Choroid plexus epithelial cell (primary cell): ENCODE data around the gene DDN.

ENCODE experiments used
- DNase-seq: peaks from one replicate; pipeline ENCODE4 v3.0.0-alpha.2; 2010; ENCODE audit warnings: low read depth
- H3K4me3 ChIP-seq: 2 replicates; pipeline ENCODE4 v1.5.1; 2011; ENCODE audit warnings: low read depth, mild to moderate bottlenecking, control low read depth, low read length, moderate library complexity
- TF ChIP-seq, protein P1 (sequence below): conservative IDR thresholded peaks from 2 replicates; pipeline ENCODE4 v1.5.1; 2011; ENCODE audit warnings: low read depth, mild to moderate bottlenecking, control low read depth, inconsistent platforms, low read length, moderate library complexity

The DDN gene

DNA sequence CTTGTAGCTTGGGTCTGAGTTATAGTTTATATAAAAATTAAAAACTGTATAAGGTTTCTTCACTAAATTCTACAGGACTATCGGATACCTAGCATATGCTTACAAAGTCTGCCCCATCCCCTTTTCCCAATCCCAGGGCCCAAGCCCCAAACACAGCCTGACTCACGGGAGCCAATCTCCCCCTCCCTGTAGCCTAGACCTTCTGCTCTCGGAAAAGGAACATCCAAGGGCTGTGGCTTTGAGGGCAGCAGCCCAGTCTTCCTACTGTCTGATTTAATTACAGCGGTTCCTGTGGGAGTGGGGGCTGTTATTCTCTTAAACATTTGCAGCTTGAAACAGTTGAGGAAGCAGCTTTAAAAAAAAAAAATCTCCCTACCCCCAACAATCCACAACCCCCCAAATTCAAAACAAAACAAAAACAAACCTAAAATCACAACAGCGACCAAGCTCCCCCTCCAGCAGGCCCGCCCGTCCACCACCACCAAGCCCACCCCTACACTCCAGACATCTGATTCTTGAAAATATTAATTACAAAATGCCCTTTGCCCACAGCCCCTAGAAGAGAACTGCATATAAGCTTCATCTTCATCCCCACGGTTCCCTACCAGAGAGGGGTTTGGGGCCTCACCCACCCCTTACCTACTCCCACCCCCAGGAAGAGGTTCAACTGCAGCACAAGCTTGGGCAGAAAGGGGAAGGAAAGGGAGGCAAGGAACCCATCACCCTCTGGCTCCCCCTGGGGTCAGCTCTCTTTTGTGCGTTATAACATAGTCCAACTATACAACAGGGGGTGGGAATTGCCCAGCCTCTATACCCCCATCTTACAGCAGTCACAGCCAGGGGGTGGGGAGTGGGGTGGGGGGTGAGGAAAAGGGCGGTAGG is 20.5 kb upstream of the DDN start:
- no peak overlapping the region for H3K4me3 ChIP-seq
- TF ChIP-seq, protein P1, sequence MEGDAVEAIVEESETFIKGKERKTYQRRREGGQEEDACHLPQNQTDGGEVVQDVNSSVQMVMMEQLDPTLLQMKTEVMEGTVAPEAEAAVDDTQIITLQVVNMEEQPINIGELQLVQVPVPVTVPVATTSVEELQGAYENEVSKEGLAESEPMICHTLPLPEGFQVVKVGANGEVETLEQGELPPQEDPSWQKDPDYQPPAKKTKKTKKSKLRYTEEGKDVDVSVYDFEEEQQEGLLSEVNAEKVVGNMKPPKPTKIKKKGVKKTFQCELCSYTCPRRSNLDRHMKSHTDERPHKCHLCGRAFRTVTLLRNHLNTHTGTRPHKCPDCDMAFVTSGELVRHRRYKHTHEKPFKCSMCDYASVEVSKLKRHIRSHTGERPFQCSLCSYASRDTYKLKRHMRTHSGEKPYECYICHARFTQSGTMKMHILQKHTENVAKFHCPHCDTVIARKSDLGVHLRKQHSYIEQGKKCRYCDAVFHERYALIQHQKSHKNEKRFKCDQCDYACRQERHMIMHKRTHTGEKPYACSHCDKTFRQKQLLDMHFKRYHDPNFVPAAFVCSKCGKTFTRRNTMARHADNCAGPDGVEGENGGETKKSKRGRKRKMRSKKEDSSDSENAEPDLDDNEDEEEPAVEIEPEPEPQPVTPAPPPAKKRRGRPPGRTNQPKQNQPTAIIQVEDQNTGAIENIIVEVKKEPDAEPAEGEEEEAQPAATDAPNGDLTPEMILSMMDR, result peak; percentile 58
- peak; percentile 54 for DNase-seq

DNA sequence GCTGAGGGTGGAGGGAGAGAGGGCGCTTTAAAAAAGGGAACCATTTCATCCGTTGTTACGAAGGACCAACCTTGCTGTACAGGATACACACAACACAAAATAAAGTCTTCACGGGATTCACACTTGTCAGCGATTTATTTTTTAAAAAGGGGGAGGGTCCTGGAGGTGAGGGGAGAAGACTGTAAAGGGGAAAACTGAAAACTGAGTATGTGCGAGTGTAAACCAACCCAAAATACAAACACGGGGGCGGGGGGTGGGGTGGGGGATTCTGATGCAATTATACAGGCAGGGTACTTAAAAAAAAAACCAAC is 19.9 kb upstream of the DDN start:
- no peak for DNase-seq
- TF ChIP-seq, protein P1, result no peak
- peak overlapping the region; percentile 76 for H3K4me3 ChIP-seq

DNA sequence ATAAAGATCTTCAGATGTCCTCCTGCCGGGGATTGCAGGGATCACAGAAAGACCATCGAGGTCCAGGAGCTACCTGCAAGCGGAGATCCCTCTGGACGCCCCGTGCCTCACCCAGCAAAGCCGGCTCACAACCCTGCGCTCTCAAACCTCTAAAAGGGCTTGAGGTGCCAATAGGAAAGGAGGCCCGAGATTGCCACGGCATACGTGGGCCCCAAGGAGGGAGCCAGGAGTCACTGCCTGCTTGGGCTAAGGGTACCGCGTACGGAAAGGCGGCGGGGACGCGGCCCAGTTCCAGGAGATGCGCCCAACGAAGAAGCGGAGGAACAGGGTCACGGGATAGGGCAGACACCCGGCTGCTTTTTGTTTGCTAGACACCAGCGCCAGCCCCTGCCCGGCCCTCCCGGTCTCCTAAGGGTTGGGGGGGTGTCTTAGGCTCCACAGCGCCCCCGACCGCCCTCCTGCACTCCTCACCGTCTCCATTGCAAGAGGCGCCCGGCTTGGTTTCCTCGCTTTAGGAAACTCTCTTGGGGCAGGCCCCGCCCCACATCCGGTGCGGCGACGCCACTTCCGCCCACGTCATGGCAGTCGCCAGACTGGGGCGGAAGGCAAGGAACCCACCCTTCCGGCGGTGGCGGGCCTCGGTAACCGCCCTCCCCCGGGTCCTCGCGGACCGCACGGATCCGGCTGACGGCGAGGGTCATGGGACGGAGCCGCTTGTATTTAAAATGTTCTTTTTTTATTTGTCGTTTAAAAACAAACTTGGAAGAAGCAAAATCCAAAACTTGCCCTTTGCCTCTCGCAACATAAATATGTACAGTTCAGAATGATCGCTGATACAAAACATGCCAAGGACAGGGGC is 19.3 kb upstream of the DDN start, which contains the start of gene PRKAG1:
PRKAG1 (minus strand) TSS at position 516 of the 859 bp plus-strand sequence; CDS start at position 480, 36 bp downstream.
- DNase-seq, result peak; percentile 98
- TF ChIP-seq, protein P1, result peak; percentile 64
- H3K4me3 ChIP-seq, result peak within 1 kb of the TSS; percentile 76

DNA sequence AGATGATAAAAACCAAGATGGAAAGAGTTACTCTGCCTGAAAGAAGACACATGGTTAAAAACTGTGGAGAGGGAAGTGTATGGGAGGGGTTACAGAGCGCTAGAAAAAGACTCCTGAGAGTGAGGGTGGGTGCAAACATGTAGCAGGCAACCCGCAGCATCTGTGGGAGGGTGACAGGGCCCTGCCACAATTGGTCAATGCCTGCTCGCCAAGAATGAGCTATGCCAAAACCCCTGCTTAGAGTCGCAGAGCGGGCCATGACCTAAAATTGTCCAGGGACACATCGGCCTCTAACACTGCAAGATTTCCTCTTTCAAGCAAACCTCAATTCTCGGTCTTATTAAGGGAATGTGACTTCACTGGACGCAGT is 18.7 kb upstream of the DDN start:
- H3K4me3 ChIP-seq, result peak overlapping the region; percentile 76
- TF ChIP-seq, protein P1, result no peak
- DNase-seq, result peak; percentile 57

DNA sequence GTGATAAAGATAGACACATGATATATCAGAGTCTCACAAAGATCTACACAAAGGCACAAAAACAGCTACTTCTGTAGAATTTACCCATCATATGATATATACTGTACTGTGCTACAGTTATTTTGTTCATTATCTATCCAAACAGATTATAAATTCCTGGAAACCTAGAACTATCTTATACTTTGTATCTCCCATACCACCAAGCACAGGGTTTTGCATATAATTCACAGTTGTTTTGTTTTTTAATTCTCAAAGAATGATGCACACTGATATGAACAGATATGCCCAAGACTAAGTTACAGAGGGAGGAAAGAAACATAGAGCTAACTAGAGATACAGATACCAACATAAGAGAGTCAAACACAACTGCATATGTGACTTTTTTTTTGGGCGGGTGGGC is 16.0 kb upstream of the DDN start:
- TF ChIP-seq, protein P1, result no peak
- H3K4me3 ChIP-seq, result no peak overlapping the region
- no peak for DNase-seq

DNA sequence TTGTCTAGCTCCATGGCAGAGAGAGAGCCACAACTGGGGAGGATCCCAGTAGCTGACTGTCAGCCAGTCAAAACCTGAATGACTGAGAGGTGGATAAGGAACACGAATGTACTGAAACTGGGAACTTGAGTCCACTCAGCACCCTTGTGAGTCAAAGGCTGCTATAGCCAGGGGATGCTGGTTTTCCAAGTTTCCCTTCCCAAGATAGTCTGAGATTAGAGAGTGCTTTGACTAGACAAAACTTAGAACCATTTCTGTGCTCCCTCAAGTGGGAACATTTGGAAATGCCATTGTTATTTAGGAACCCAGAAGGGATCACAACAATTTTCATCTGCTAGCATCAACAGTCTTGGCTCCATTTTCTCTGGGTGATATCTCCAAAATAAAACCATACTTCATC is 15.4 kb upstream of the DDN start:
- TF ChIP-seq, protein P1, result peak; percentile 46
- no peak overlapping the region for H3K4me3 ChIP-seq
- peak; percentile 61 for DNase-seq
